Endothelial cell (in vitro differentiated cells): ENCODE measurements around the gene CCDC6. TPM values are rescaled to one million over a fixed set of nuclear protein-coding genes. Genes with fewer than 3 reads are reported as not detected.

Experiments used
- DNase-seq: peaks from one replicate; pipeline ENCODE4 v3.0.0; 2021; ENCODE audit warnings: low spot score
- H3K27ac Mint-ChIP-seq: one replicate; pipeline ENCODE4 v1.8.0; 2021; ENCODE audit warnings: mixed read lengths, inconsistent platforms; ENCODE audit not compliant: unreplicated experiment
- H3K27me3 Mint-ChIP-seq: one replicate; pipeline ENCODE4 v1.8.0; 2021; ENCODE audit warnings: mild to moderate bottlenecking, moderate library complexity, mixed read lengths, inconsistent platforms; ENCODE audit not compliant: unreplicated experiment
- H3K36me3 Mint-ChIP-seq: one replicate; pipeline ENCODE4 v1.8.0; 2021; ENCODE audit warnings: mild to moderate bottlenecking, low read depth, mixed read lengths, inconsistent platforms; ENCODE audit not compliant: unreplicated experiment
- H3K4me1 Mint-ChIP-seq: one replicate; pipeline ENCODE4 v1.8.0; 2021; ENCODE audit warnings: mild to moderate bottlenecking, mixed read lengths, inconsistent platforms; ENCODE audit not compliant: unreplicated experiment
- H3K4me3 Mint-ChIP-seq: one replicate; pipeline ENCODE4 v1.8.0; 2021; ENCODE audit warnings: mild to moderate bottlenecking, mixed read lengths, inconsistent platforms; ENCODE audit not compliant: unreplicated experiment
- H3K9me3 Mint-ChIP-seq: one replicate; pipeline ENCODE4 v1.8.0; 2021; ENCODE audit warnings: mixed read lengths, inconsistent platforms; ENCODE audit not compliant: unreplicated experiment
- CTCF ChIP-seq: fragments of 200-600 bp; sonication (generic); IDR thresholded peaks from one replicate; pipeline ENCODE4 v1.5.0; 2021; ENCODE audit warnings: antibody characterized with exemption; ENCODE audit not compliant: unreplicated experiment
- total RNA-seq: library from RNA; stranded (reverse); fragmentation: NEBNext Ultra II Directional; extraction: Animal tissue kit (Norgen Biotek cat#: 25700); gene quantifications from one replicate; pipeline ENCODE4 v1.2.1, GENCODE V29; 2021; ENCODE audit not compliant: unreplicated experiment

CCDC6 gene
- total RNA-seq, 1 donor from 2014 or later = 27.7 TPM

GRCh38 chr10:59856104-59856503 is 50.3 kb downstream of the CCDC6 start:
- H3K4me1 Mint-ChIP-seq = peaks cover 13% of the 10 kb centered on the region
- TF ChIP-seq CTCF = no peak
- H3K36me3 Mint-ChIP-seq = no peaks in the 10 kb centered on the region
- no peak overlapping the region for H3K4me3 Mint-ChIP-seq
- no peaks in the 10 kb centered on the region for H3K9me3 Mint-ChIP-seq
- H3K27me3 Mint-ChIP-seq = no peaks in the 10 kb centered on the region
- no peak for DNase-seq
- H3K27ac Mint-ChIP-seq = no peak overlapping the region

DNA sequence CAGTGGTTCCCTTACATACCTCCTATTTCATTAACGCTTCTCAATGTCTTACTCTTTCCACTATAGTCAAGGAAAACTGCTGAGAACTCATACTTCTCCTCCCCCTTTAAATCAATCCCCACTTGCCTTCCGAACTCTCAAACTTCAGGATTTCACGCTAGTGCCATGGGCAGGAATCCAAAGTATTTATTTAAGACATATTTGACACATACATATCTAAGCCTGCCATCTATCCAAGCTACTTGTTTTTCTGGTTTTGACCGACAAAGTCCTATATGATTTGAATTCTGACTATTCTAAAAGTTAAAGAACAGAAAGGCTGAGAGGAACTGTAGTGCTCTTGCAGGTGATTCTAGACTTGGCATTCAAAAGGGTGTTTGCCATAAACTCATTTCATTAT is 51.8 kb downstream of the CCDC6 start:
- no peaks in the 10 kb centered on the region for H3K27me3 Mint-ChIP-seq
- no peak for TF ChIP-seq CTCF
- H3K27ac Mint-ChIP-seq = no peak overlapping the region
- no peaks in the 10 kb centered on the region for H3K9me3 Mint-ChIP-seq
- no peak overlapping the region for H3K4me3 Mint-ChIP-seq
- H3K4me1 Mint-ChIP-seq = peaks cover 13% of the 10 kb centered on the region
- H3K36me3 Mint-ChIP-seq = no peaks in the 10 kb centered on the region
- no peak for DNase-seq

DNA sequence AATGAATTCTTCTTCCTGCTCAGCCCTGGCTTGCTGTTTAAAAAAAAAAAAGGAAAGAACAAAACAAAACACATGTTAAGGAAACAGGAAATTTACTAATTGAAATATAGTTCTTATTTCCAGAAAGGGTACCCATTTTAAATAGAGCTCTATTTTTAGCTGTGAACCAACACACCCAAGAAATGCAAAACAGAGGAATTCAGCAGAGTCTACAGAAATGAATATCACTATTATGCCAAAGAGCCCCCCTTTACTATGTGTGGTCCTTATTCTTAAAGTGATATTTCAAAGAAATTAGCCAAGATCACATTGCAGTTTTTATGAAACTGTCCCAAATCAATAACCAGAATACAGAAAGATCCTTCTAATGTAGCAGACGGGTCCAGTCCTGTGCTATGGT is 53.7 kb downstream of the CCDC6 start:
- H3K9me3 Mint-ChIP-seq = no peaks in the 10 kb centered on the region
- TF ChIP-seq CTCF = no peak
- H3K27ac Mint-ChIP-seq = no peak overlapping the region
- peaks cover 13% of the 10 kb centered on the region for H3K4me1 Mint-ChIP-seq
- no peaks in the 10 kb centered on the region for H3K27me3 Mint-ChIP-seq
- DNase-seq = no peak
- no peak overlapping the region for H3K4me3 Mint-ChIP-seq
- no peaks in the 10 kb centered on the region for H3K36me3 Mint-ChIP-seq

- peaks cover 13% of the 10 kb centered on the region for H3K4me1 Mint-ChIP-seq
- no peak for DNase-seq
- no peaks in the 10 kb centered on the region for H3K36me3 Mint-ChIP-seq
- H3K27ac Mint-ChIP-seq = no peak overlapping the region
- no peak overlapping the region for H3K4me3 Mint-ChIP-seq
- H3K27me3 Mint-ChIP-seq = no peaks in the 10 kb centered on the region
- no peak for TF ChIP-seq CTCF
- H3K9me3 Mint-ChIP-seq = no peaks in the 10 kb centered on the region
Observed at GRCh38 chr10:59851864-59852263, 54.5 kb downstream of the CCDC6 start.

GRCh38 chr10:59847888-59848287 is 58.5 kb downstream of the CCDC6 start:
- Mint-ChIP-seq H3K4me3 (no peak overlapping the region), H3K36me3 (no peaks in the 10 kb centered on the region), H3K9me3 (no peaks in the 10 kb centered on the region), H3K27me3 (no peaks in the 10 kb centered on the region), H3K4me1 (peaks cover 21% of the 10 kb centered on the region), H3K27ac (no peak overlapping the region)
- no peak for TF ChIP-seq CTCF
- no peak for DNase-seq
